Measurements from ENCODE around the gene CTNNA2. TPM values are rescaled to one million over a fixed set of nuclear protein-coding genes. Genes with fewer than 3 reads are reported as not detected.
"Not testable (repeated sequence)": the region's sequence is repeated elsewhere in the genome, so short reads cannot be mapped to it uniquely, and the experiment has no call there.

CTNNA2 gene
- total and polyA plus RNA-seq, 7 donors: 0.03 to 0.36 (median 0.17) TPM; not detected in 4

- no peak for ATAC-seq
- H3K27me3 ChIP-seq (ENCODE audit: insufficient read depth in 3 of 3, low read length in 2 of 3): no peaks in the 10 kb centered on the region
Measured at GRCh38 chr2:80141007-80141726, 628.3 kb downstream of the CTNNA2 start.

GRCh38 chr2:80145499-80145898, 632.6 kb downstream of the CTNNA2 start:
- Histone ChIP-seq H3K9me3 (no peaks in the 10 kb centered on the region), H3K27me3 (ENCODE audit: insufficient read depth in 3 of 3, low read length in 2 of 3) (no peaks in the 10 kb centered on the region), H3K4me3 (no peak overlapping the region), H3K27ac (no peak overlapping the region), H3K4me1 (no peaks in the 10 kb centered on the region), H3K36me3 (ENCODE audit: insufficient read depth in 1 of 2, low read depth in 1 of 2) (no peaks in the 10 kb centered on the region)
- no peak for TF ChIP-seq CTCF (IDR thresholded peaks at IDR 0.05)
- DNase-seq (no peak), ATAC-seq (no peak)
- intact Hi-C loops (cut with DNase I): no loop called here
- 74 to 85% (median 79%) methylated on average over 4 of the region's 4 CpGs for WGBS, 3 donors

More at GRCh38 chr2:80141007-80141726, 628.3 kb downstream of the CTNNA2 start:
- TF ChIP-seq CTCF (IDR thresholded peaks at IDR 0.05): no peak
- intact Hi-C loops (cut with DNase I): no loop called here
- Histone ChIP-seq H3K9me3 (no peaks in the 10 kb centered on the region), H3K4me3 (no peak overlapping the region), H3K27ac (no peak overlapping the region), H3K36me3 (ENCODE audit: insufficient read depth in 1 of 2, low read depth in 1 of 2) (no peaks in the 10 kb centered on the region), H3K4me1 (no peaks in the 10 kb centered on the region)
- WGBS, 3 donors: 87 to 93% (median 92%) methylated on average over 4 of the region's 4 CpGs
- no peak for DNase-seq

- WGBS, 3 donors: 90 to 97% (median 94%) methylated on average over 5 of the region's 5 CpGs
- H3K36me3 ChIP-seq (ENCODE audit: insufficient read depth in 1 of 2, low read depth in 1 of 2); H3K9me3 ChIP-seq; H3K4me1 ChIP-seq; H3K27me3 ChIP-seq (ENCODE audit: insufficient read depth in 3 of 3, low read length in 2 of 3); H3K4me3 ChIP-seq; H3K27ac ChIP-seq; DNase-seq; ATAC-seq; intact Hi-C loops (cut with DNase I): not testable (repeated sequence)
Measured at GRCh38 chr2:80146757-80147156, 633.9 kb downstream of the CTNNA2 start.

GRCh38 chr2:80147690-80148089, 634.8 kb downstream of the CTNNA2 start:
- H3K4me3 ChIP-seq: no peak overlapping the region
- 75 to 80% (median 79%) methylated on average over 3 of the region's 3 CpGs for WGBS, 3 donors
- no peak for DNase-seq
- H3K27me3 ChIP-seq (ENCODE audit: insufficient read depth in 3 of 3, low read length in 2 of 3): no peaks in the 10 kb centered on the region
- no peaks in the 10 kb centered on the region for H3K36me3 ChIP-seq (ENCODE audit: insufficient read depth in 1 of 2, low read depth in 1 of 2)
- no peak for ATAC-seq
- no peaks in the 10 kb centered on the region for H3K4me1 ChIP-seq
- no peaks in the 10 kb centered on the region for H3K9me3 ChIP-seq
- TF ChIP-seq CTCF (IDR thresholded peaks at IDR 0.05): no peak
- no peak overlapping the region for H3K27ac ChIP-seq
- intact Hi-C loops (cut with DNase I): no loop called here

- no peaks in the 10 kb centered on the region for H3K9me3 ChIP-seq
- intact Hi-C loops (cut with DNase I): no loop called here
- ATAC-seq: no peak
- no peak overlapping the region for H3K27ac ChIP-seq
- no peak for DNase-seq
- H3K27me3 ChIP-seq (ENCODE audit: insufficient read depth in 3 of 3, low read length in 2 of 3): no peaks in the 10 kb centered on the region
- no peak for TF ChIP-seq CTCF (IDR thresholded peaks at IDR 0.05)
- no peaks in the 10 kb centered on the region for H3K36me3 ChIP-seq (ENCODE audit: insufficient read depth in 1 of 2, low read depth in 1 of 2)
- 86 to 96% (median 96%) methylated on average over 2 of the region's 2 CpGs for WGBS, 3 donors
- no peak overlapping the region for H3K4me3 ChIP-seq
- no peaks in the 10 kb centered on the region for H3K4me1 ChIP-seq
Measured at GRCh38 chr2:80148906-80149305, 636.1 kb downstream of the CTNNA2 start.
